PC-3 (cell line): ENCODE measurements around the gene DCLK1. TPM values are rescaled to one million over a fixed set of nuclear protein-coding genes. Genes with fewer than 3 reads are reported as not detected.

ENCODE experiments used
- ATAC-seq: fragments of 200-7000 bp; cut with Tn5 transposase; 2 replicates; pipeline ENCODE4 v1.9.1; 2020; ENCODE audit warnings: mild to moderate bottlenecking, moderate library complexity
- BruUV-seq: library from RNA; stranded (reverse); fragments of 400-500 nt; replicated peaks from 2 replicates; lab custom pipeline; 2021; lab: Mats Ljungman, UMichigan
- CTCF ChIA-PET: fragments of 300-600 bp; sonication (Branson Sonifier 250); formaldehyde crosslinking; loops from one replicate; lab custom pipeline; 2022; ENCODE audit warnings: antibody characterized with exemption; lab: Charles Lee
- POLR2A ChIA-PET: fragments of 300-600 bp; sonication (Branson Sonifier 250); formaldehyde crosslinking; loops from one replicate; lab custom pipeline; 2022; ENCODE audit warnings: antibody characterized with exemption; ENCODE audit not compliant: unreplicated experiment; lab: Charles Lee
- DNase-seq: peaks from one replicate; pipeline ENCODE4 v3.0.0-alpha.2; 2015
- H2AFZ ChIP-seq: fragments of 300-600 bp; sonication (generic); 2 replicates; pipeline ENCODE4 v1.6.0; 2016; ENCODE audit warnings: antibody characterized with exemption, low read length
- H3F3A ChIP-seq: fragments of 300-600 bp; sonication (generic); one replicate; pipeline ENCODE4 v1.6.0; 2017; ENCODE audit warnings: antibody characterized with exemption, low read length, control low read depth, mild to moderate bottlenecking; ENCODE audit not compliant: unreplicated experiment
- H3K27ac ChIP-seq: fragments of 300-600 bp; sonication (generic); 2 replicates; pipeline ENCODE4 v1.5.1; 2016; ENCODE audit warnings: mild to moderate bottlenecking, low read length
- H3K27me3 ChIP-seq: fragments of 300-600 bp; sonication (generic); 2 replicates; pipeline ENCODE4 v1.6.1; 2016; ENCODE audit warnings: low read length, mixed read lengths
- H3K36me3 ChIP-seq: fragments of 300-600 bp; sonication (generic); 2 replicates; pipeline ENCODE4 v1.6.1; 2016; ENCODE audit warnings: low read depth, mixed run types, low read length, mixed read lengths
- H3K4me1 ChIP-seq: fragments of 300-600 bp; sonication (generic); 2 replicates; pipeline ENCODE4 v1.5.1; 2016; ENCODE audit warnings: low read length; ENCODE audit not compliant: insufficient read depth
- H3K4me2 ChIP-seq: fragments of 300-600 bp; sonication (generic); 2 replicates; pipeline ENCODE4 v1.6.0; 2016; ENCODE audit warnings: low read length
- H3K4me3 ChIP-seq: fragments of 300-600 bp; sonication (generic); 2 replicates; pipeline ENCODE4 v1.5.1; 2016; ENCODE audit warnings: mild to moderate bottlenecking, low read length, mixed read lengths
- H3K79me2 ChIP-seq: fragments of 300-600 bp; sonication (generic); 2 replicates; pipeline ENCODE4 v1.6.1; 2017; ENCODE audit warnings: low read length, mixed read lengths
- H3K9ac ChIP-seq: fragments of 300-600 bp; sonication (generic); 2 replicates; pipeline ENCODE4 v1.6.0; 2016; ENCODE audit warnings: mild to moderate bottlenecking, low read length
- H3K9me2 ChIP-seq: fragments of 300-600 bp; sonication (generic); replicated peaks from 2 replicates; pipeline ENCODE4 v1.6.1; 2016; ENCODE audit warnings: mixed run types, low read length, mixed read lengths
- H3K9me3 ChIP-seq: fragments of 300-600 bp; sonication (generic); 2 replicates; pipeline ENCODE4 v1.6.1; 2016; ENCODE audit warnings: low read length, mixed read lengths
- H4K20me1 ChIP-seq: fragments of 300-600 bp; sonication (generic); 2 replicates; pipeline ENCODE4 v1.6.1; 2016; ENCODE audit warnings: low read length, mixed read lengths
- EZH2 ChIP-seq: fragments of 300-600 bp; sonication (generic); IDR thresholded peaks from one replicate; pipeline ENCODE4 v1.6.1; 2017; ENCODE audit warnings: antibody characterized with exemption, mild to moderate bottlenecking, low read length; ENCODE audit not compliant: unreplicated experiment
- EZH2phosphoT487 ChIP-seq: fragments of 300-600 bp; sonication (generic); IDR thresholded peaks from 2 replicates; pipeline ENCODE4 v1.6.1; 2018; ENCODE audit warnings: mild to moderate bottlenecking, antibody characterized with exemption, low read length, borderline replicate concordance
- intact Hi-C: fragments of 100-400 bp; cut with micrococcal nuclease; formaldehyde crosslinking; loops from 2 replicates; pipeline ENCODE4 v1.9.0; 2023
- total RNA-seq: library from RNA; depleted of rRNA; stranded (reverse); fragments of >200 nt; gene quantifications from 2 replicates; pipeline ENCODE4 v1.2.3, GENCODE V29; 2014
- TF ChIP-seq, protein P1 (sequence below): fragments of 300-600 bp; sonication (generic); conservative IDR thresholded peaks from 2 replicates; pipeline ENCODE4 v1.5.1; 2017; ENCODE audit warnings: antibody characterized with exemption, low read depth, mild to moderate bottlenecking, low read length

The DCLK1 gene
- total RNA-seq, 1 experiment from 2014 or later, result not detected

DNA sequence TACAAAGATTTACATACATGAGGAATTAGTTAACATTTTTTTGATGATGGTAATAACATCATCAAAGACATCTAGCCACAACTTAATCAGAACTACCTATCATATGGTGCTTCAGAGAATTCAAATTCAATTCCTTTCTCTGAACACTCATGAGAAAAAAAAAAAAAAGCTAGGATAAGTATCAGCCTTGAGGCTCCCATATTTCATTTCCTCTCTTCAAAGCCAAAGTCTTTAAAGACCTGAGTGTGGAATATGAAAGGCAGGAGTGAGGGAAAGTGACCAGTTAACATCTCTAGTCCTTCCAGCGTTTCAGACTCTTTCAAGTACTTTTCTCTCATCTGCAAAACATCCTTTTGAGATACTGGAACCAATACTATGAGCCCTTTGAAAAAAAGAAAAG lies 137.5 kb downstream of the DCLK1 start:
- TF ChIP-seq EZH2phosphoT487, result no peak
- TF ChIP-seq, protein P1, sequence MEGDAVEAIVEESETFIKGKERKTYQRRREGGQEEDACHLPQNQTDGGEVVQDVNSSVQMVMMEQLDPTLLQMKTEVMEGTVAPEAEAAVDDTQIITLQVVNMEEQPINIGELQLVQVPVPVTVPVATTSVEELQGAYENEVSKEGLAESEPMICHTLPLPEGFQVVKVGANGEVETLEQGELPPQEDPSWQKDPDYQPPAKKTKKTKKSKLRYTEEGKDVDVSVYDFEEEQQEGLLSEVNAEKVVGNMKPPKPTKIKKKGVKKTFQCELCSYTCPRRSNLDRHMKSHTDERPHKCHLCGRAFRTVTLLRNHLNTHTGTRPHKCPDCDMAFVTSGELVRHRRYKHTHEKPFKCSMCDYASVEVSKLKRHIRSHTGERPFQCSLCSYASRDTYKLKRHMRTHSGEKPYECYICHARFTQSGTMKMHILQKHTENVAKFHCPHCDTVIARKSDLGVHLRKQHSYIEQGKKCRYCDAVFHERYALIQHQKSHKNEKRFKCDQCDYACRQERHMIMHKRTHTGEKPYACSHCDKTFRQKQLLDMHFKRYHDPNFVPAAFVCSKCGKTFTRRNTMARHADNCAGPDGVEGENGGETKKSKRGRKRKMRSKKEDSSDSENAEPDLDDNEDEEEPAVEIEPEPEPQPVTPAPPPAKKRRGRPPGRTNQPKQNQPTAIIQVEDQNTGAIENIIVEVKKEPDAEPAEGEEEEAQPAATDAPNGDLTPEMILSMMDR, result no peak
- no peak for TF ChIP-seq EZH2
- Histone ChIP-seq H3K36me3 (no peaks in the 10 kb centered on the region), H2AFZ (no peak overlapping the region), H3K4me2 (no peak overlapping the region), H3K9ac (no peak overlapping the region), H3K27me3 (peaks cover 7% of the 10 kb centered on the region; the same call in 1 of the 2 replicates), H4K20me1 (no peaks in the 10 kb centered on the region), H3K9me3 (no peaks in the 10 kb centered on the region), H3F3A (no peaks in the 10 kb centered on the region), H3K4me3 (no peak overlapping the region), H3K4me1 (no peaks in the 10 kb centered on the region), H3K9me2 (no peaks in the 10 kb centered on the region), H3K79me2 (no peaks in the 10 kb centered on the region), H3K27ac (no peak overlapping the region)
- CTCF ChIA-PET, result no interaction called here
- POLR2A ChIA-PET, result no interaction called here
- DNase-seq, result no peak
- ATAC-seq, result no peak
- no TSS peak for BruUV-seq
- intact Hi-C loops, result no loop called here

DNA sequence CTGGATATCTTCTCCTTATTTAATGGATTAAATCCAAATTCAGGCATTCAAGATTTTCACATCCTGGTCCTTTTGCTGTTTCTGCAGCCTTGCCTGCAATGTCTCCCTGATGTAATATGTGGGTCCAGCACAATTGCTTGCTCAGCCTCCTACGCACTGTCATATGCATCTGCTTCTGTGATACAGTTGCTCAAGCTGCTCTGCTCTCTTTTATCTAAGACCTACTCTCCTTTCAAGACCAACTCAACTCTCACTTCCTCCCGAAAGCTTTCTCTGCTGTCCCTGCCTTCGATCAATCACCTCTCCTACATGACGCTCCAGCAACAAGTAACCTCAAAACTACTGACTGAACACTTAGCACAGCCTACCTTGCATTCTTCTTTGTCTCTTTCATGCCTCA lies 138.2 kb downstream of the DCLK1 start:
- H3F3A ChIP-seq, result no peaks in the 10 kb centered on the region
- H3K9me3 ChIP-seq, result no peaks in the 10 kb centered on the region
- no peak overlapping the region for H3K4me2 ChIP-seq
- no TSS peak for BruUV-seq
- intact Hi-C loops, result no loop called here
- H3K4me1 ChIP-seq, result no peaks in the 10 kb centered on the region
- ChIA-PET CTCF (no interaction called here), POLR2A (no interaction called here)
- H3K79me2 ChIP-seq, result no peaks in the 10 kb centered on the region
- DNase-seq (no peak), ATAC-seq (no peak)
- no peaks in the 10 kb centered on the region for H3K9me2 ChIP-seq
- no peaks in the 10 kb centered on the region for H4K20me1 ChIP-seq
- TF ChIP-seq EZH2phosphoT487, result no peak
- TF ChIP-seq, protein P1, result no peak
- TF ChIP-seq EZH2, result no peak
- no peak overlapping the region for H3K27ac ChIP-seq
- H3K4me3 ChIP-seq, result no peak overlapping the region
- peaks cover 7% of the 10 kb centered on the region; the same call in 1 of the 2 replicates for H3K27me3 ChIP-seq
- H2AFZ ChIP-seq, result no peak overlapping the region
- H3K36me3 ChIP-seq, result no peaks in the 10 kb centered on the region
- H3K9ac ChIP-seq, result no peak overlapping the region

DNA sequence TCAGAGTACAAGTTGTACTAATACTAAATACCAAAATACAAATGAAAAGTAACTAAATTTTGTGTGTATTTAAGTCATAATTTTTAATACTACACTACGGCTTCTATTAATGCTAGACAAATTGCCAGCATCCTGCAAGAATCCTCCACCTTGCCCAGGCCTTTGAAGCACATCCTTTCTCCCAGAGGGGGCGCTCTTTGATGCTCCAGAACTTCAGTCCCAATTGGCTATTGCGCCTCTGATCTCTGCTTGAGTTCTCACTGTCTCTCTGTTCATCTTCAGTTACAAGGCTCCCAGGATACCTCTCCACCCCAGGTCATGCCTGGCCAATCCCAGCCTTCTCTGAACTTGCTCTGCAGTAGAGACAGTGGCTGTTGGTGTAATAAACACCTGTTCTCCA lies 141.0 kb downstream of the DCLK1 start:
- intact Hi-C loops, result no loop called here
- Histone ChIP-seq H3K9me2 (no peaks in the 10 kb centered on the region), H3K4me1 (no peaks in the 10 kb centered on the region), H3K27ac (no peak overlapping the region), H3K9ac (no peak overlapping the region), H3K9me3 (no peaks in the 10 kb centered on the region), H3K4me3 (no peak overlapping the region), H4K20me1 (no peaks in the 10 kb centered on the region), H3F3A (no peaks in the 10 kb centered on the region), H3K79me2 (no peaks in the 10 kb centered on the region), H3K27me3 (no peaks in the 10 kb centered on the region; the same call in 1 of the 2 replicates), H3K36me3 (no peaks in the 10 kb centered on the region), H2AFZ (no peak overlapping the region), H3K4me2 (no peak overlapping the region)
- BruUV-seq, result no TSS peak
- ChIA-PET CTCF (no interaction called here), POLR2A (no interaction called here)
- no peak for TF ChIP-seq EZH2
- TF ChIP-seq EZH2phosphoT487, result no peak
- TF ChIP-seq, protein P1, result peak; percentile 28; the same call in 1 of the 2 replicates
- DNase-seq (no peak), ATAC-seq (no peak)
